Liver (tissue), 9 donors: ENCODE results near the gene CETN3. TPM values are rescaled to one million over a fixed set of nuclear protein-coding genes. Genes with fewer than 3 reads are reported as not detected.

Experiments used
- DNase-seq: peaks from one replicate; pipeline ENCODE4 v3.0.0-alpha.2; 2017; ENCODE audit warnings: low spot score
- H3K27ac ChIP-seq, 2 donors: one replicate each; pipeline ENCODE4 v1.7.0; 2013; ENCODE audit warnings: inconsistent platforms in 2 of 2, low read length in 2 of 2, control low read depth in 1 of 2, low read depth in 1 of 2, mild to moderate bottlenecking in 1 of 2
- H3K27me3 ChIP-seq, 4 donors: one replicate each; pipeline versions ENCODE4 v1.6.1 to v1.7.0; 2013; ENCODE audit warnings: low read length in 3 of 4, inconsistent platforms in 1 of 4, mild to moderate bottlenecking in 1 of 4, moderate library complexity in 1 of 4; ENCODE audit not compliant: control insufficient read depth in 4 of 4, insufficient read depth in 4 of 4
- H3K36me3 ChIP-seq, 4 donors: one replicate each; pipeline versions ENCODE4 v1.6.1 to v1.7.0; 2013; ENCODE audit warnings: low read length in 3 of 4, mild to moderate bottlenecking in 3 of 4, low read depth in 1 of 4, moderate library complexity in 1 of 4; ENCODE audit not compliant: control insufficient read depth in 4 of 4, insufficient read depth in 3 of 4
- H3K4me1 ChIP-seq, 4 donors: one replicate each; pipeline versions ENCODE4 v1.6.1 to v1.7.0; 2013; ENCODE audit warnings: low read length in 3 of 4, mild to moderate bottlenecking in 3 of 4, moderate library complexity in 1 of 4; ENCODE audit not compliant: control insufficient read depth in 4 of 4, insufficient read depth in 4 of 4
- H3K4me3 ChIP-seq, 3 donors: one replicate each; pipeline versions ENCODE4 v1.6.1 to v1.7.0; 2013; ENCODE audit warnings: low read length in 3 of 3, control low read depth in 1 of 3, low read depth in 1 of 3, mild to moderate bottlenecking in 1 of 3
- H3K9ac ChIP-seq, 2 donors: one replicate each; pipeline ENCODE4 v1.7.0; 2013; ENCODE audit warnings: low read length in 2 of 2, mild to moderate bottlenecking in 2 of 2, moderate library complexity in 2 of 2, control low read depth in 1 of 2, low read depth in 1 of 2
- H3K9me3 ChIP-seq, 4 donors: one replicate each; pipeline versions ENCODE4 v1.6.1 to v1.7.0; 2013; ENCODE audit warnings: low read length in 3 of 4; ENCODE audit not compliant: control insufficient read depth in 4 of 4
- ATF3 ChIP-seq: IDR thresholded peaks from 2 replicates; pipeline ENCODE4 v1.6.1; 2016; ENCODE audit warnings: antibody characterized with exemption
- CTCF ChIP-seq: fragments of 150-350 bp; IDR thresholded peaks from 2 replicates; pipeline ENCODE4 v1.5.1; 2017; ENCODE audit warnings: improper control_type of control experiment, low read depth, low read length; ENCODE audit not compliant: missing input control
- EGR1 ChIP-seq, 2 donors: IDR thresholded peaks; 2 replicates each; pipeline ENCODE4 v1.6.1; 2016 to 2018; ENCODE audit warnings: antibody characterized with exemption in 2 of 2, low read depth in 2 of 2
- FOXA1 ChIP-seq: IDR thresholded peaks from 2 replicates; pipeline ENCODE4 v1.6.1; 2016; ENCODE audit warnings: antibody characterized with exemption
- GABPA ChIP-seq, 2 donors: IDR thresholded peaks in 1 of 2; conservative IDR thresholded peaks in 1 of 2; 2 replicates each; pipeline ENCODE4 v1.6.1; 2016; ENCODE audit warnings: antibody characterized with exemption in 2 of 2, mild to moderate bottlenecking in 1 of 2, moderate library complexity in 1 of 2
- HNF4A ChIP-seq, 2 donors: conservative IDR thresholded peaks; 2 replicates each; pipeline ENCODE4 v1.6.1; 2016; ENCODE audit warnings: antibody characterized with exemption in 2 of 2, mild to moderate bottlenecking in 2 of 2
- HNF4G ChIP-seq: IDR thresholded peaks from 2 replicates; pipeline ENCODE4 v1.6.1; 2016; ENCODE audit warnings: antibody characterized with exemption
- JUND ChIP-seq, 2 donors: IDR thresholded peaks; 2 replicates each; pipeline ENCODE4 v1.6.1; 2016; ENCODE audit warnings: antibody characterized with exemption in 2 of 2
- MAX ChIP-seq: IDR thresholded peaks from 2 replicates; pipeline ENCODE4 v1.6.1; 2016; ENCODE audit warnings: antibody characterized with exemption
- NR2F2 ChIP-seq: IDR thresholded peaks from 2 replicates; pipeline ENCODE4 v1.6.1; 2016; ENCODE audit warnings: antibody characterized with exemption
- RAD21 ChIP-seq, 2 donors: IDR thresholded peaks; 2 replicates each; pipeline ENCODE4 v1.6.1; 2016; ENCODE audit warnings: antibody characterized with exemption in 2 of 2, mild to moderate bottlenecking in 2 of 2
- REST ChIP-seq: IDR thresholded peaks from 2 replicates; pipeline ENCODE4 v1.6.1; 2016; ENCODE audit warnings: antibody characterized with exemption, mild to moderate bottlenecking
- RXRA ChIP-seq, 2 donors: IDR thresholded peaks; 2 replicates each; pipeline ENCODE4 v1.6.1; 2017 to 2018; ENCODE audit warnings: antibody characterized with exemption in 2 of 2, mild to moderate bottlenecking in 1 of 2
- SP1 ChIP-seq: IDR thresholded peaks from 2 replicates; pipeline ENCODE4 v1.6.1; 2018; ENCODE audit warnings: antibody characterized with exemption, mild to moderate bottlenecking
- TAF1 ChIP-seq: conservative IDR thresholded peaks from 2 replicates; pipeline ENCODE4 v1.6.1; 2016; ENCODE audit warnings: antibody characterized with exemption, mild to moderate bottlenecking
- YY1 ChIP-seq: IDR thresholded peaks from 2 replicates; pipeline ENCODE4 v1.6.1; 2016; ENCODE audit warnings: antibody characterized with exemption, mild to moderate bottlenecking
- ZBTB33 ChIP-seq: IDR thresholded peaks from 2 replicates; pipeline ENCODE4 v1.6.1; 2016; ENCODE audit warnings: antibody characterized with exemption
- WGBS: extraction: QIAGEN DNeasy Blood & Tissue Kit; methylation state at CpG from one replicate; pipeline ENCODE4 v1.1.7; 2013; 5-methylcytosine and 5-hydroxymethylcytosine counted together
- polyA plus RNA-seq, 2 donors: library from polyadenylated mRNA; stranded (reverse) in 1 of 2; unstranded in 1 of 2; fragments of 200-250 nt in 1 of 2; fragments of >200 nt in 1 of 2; fragmentation: Nextera tagmentation in 1 of 2; extraction: Ambion mirVana in 1 of 2; gene quantifications; one replicate each; pipeline versions ENCODE4 v1.2.1 to v1.2.3, GENCODE V29; 2013 to 2015
- total RNA-seq, 2 donors: library from RNA; depleted of rRNA; stranded (reverse); fragments of >200 nt; gene quantifications; one replicate each; pipeline ENCODE4 v1.2.3, GENCODE V29; 2014
- donor health status: healthy.
- donor health status: healthy.
- donor health status: healthy.
- donor health status: healthy.
- donor health status: healthy.

Gene CETN3
- total and polyA plus RNA-seq, 4 donors, result 2.8 to 9.4 (median 6.9) TPM

- Histone ChIP-seq H3K9me3 (no peaks in the 10 kb centered on the region), H3K36me3 (no peaks in the 10 kb centered on the region), H3K27me3 (no peaks in the 10 kb centered on the region), H3K4me1 (no peaks in the 10 kb centered on the region), H3K27ac (no peak overlapping the region), H3K4me3 (no peak overlapping the region), H3K9ac (no peak overlapping the region)
- no peak for DNase-seq
- WGBS, result 66% methylated on average over 1 of the region's 1 CpG
- no peak for TF ChIP-seq CTCF
- TF ChIP-seq EGR1 (IDR thresholded peaks at IDR 0.05; ENCODE audit: low read depth in 2 of 2), result no peak
- TF ChIP-seq NR2F2, result no peak
- TF ChIP-seq HNF4G, result no peak
- TF ChIP-seq JUND (IDR thresholded peaks at IDR 0.05), result no peak
- TF ChIP-seq REST, result no peak
- no peak for TF ChIP-seq GABPA (IDR thresholded peaks at IDR 0.05 in 1 of 2, conservative IDR thresholded peaks at IDR 0.05 in 1 of 2)
- no peak for TF ChIP-seq HNF4A (conservative IDR thresholded peaks at IDR 0.05)
- no peak for TF ChIP-seq RXRA (IDR thresholded peaks at IDR 0.05)
- no peak for TF ChIP-seq TAF1
- TF ChIP-seq ZBTB33, result no peak
Observed at GRCh38 chr5:90367879-90368278, 41.7 kb downstream of the CETN3 start.

GRCh38 chr5:90366948-90367347 is 42.6 kb downstream of the CETN3 start:
- no peak for DNase-seq
- 49% methylated on average over 3 of the region's 3 CpGs for WGBS
- Histone ChIP-seq H3K27me3 (no peaks in the 10 kb centered on the region), H3K27ac (no peak overlapping the region), H3K4me3 (no peak overlapping the region), H3K9ac (no peak overlapping the region), H3K36me3 (no peaks in the 10 kb centered on the region), H3K4me1 (no peaks in the 10 kb centered on the region), H3K9me3 (no peaks in the 10 kb centered on the region)
- no peak for TF ChIP-seq FOXA1
- TF ChIP-seq TAF1, result no peak
- no peak for TF ChIP-seq JUND (IDR thresholded peaks at IDR 0.05)
- no peak for TF ChIP-seq GABPA (IDR thresholded peaks at IDR 0.05 in 1 of 2, conservative IDR thresholded peaks at IDR 0.05 in 1 of 2)
- no peak for TF ChIP-seq REST
- no peak for TF ChIP-seq CTCF
- no peak for TF ChIP-seq EGR1 (IDR thresholded peaks at IDR 0.05; ENCODE audit: low read depth in 2 of 2)
- no peak for TF ChIP-seq NR2F2
- TF ChIP-seq RAD21 (IDR thresholded peaks at IDR 0.05), result no peak
- no peak for TF ChIP-seq RXRA (IDR thresholded peaks at IDR 0.05)
- no peak for TF ChIP-seq HNF4A (conservative IDR thresholded peaks at IDR 0.05)
- TF ChIP-seq SP1, result no peak
- no peak for TF ChIP-seq YY1
- TF ChIP-seq ATF3, result no peak
- no peak for TF ChIP-seq MAX
